ENCODE data around the gene KRT85.

Gene KRT85

DNA sequence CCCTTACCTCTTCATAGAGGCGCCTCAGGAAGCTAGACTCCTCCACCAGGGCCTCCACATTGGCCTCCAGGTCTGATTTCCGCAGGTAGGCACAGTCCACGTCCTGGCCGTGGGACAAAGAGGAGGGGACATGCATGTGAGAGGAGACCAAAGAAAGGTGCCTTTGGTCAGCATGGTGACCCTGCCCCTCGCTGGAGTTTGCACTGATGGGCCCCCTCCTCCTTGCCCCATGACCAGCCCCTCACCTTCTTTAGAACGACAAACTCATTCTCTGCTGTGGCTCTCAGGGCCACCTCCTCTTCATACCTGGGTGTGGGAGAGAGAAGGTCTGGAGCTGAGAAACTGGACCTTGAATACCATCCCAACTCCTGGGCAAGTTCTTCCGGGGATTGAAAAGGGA is 3.2 kb downstream of the KRT85 start:
- no peak for DNase-seq

DNA sequence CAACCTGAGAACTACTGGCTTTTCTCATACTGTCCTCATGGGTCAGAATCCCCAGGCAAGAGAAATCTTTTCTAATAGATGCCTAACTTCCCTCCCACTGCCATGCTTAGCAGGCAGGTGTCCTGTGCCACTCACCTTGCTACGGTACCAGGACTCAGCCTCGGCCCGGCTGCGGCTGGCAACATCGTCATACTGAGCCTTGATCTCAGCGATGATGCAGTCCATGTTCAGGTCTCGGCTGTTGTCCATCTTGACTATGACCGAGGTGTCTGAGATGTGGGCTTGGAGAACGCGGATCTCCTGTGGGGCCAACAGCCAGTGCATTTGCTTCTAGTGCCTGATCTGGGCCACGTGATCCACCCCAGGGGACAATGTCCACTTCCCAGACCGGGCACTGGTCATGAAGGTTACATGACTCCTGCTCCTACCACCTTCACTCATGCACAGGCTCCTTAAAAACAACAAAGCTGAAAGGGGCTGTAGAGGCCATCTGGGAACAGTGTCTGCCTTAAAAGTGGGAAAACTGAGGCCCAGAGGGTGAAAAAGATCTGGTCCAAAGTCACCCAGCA is 4.1 kb downstream of the KRT85 start:
- no peak for DNase-seq

DNA sequence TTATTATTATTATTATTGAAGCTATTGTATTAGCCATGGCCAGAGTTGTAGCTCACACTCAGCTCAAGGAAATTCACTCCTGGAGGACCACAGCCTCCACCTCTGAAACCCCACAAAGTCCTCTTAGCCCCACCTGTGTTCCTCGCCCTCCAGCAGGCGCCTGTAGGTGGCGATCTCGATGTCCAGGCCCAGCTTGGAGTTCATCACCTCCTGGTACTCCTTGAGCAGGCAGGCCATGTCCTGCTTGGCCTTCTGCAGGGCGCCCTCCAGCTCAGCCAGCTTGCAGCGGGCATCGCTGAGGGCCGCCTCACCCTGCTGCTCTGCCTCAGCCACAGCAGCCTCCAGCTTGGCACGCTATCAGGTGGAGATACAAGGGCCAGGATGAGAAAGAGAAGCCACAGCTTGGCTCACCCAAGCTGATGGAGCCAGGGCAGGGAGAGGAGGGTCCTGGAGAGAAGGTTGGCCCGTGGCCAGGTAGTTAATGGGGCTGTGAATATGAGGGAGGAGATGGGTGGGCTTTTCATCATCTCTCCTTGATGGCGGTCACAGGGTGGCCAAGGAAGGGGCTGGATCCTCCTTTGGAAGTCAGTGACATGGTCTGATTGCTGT is 5.1 kb downstream of the KRT85 start:
- no peak for DNase-seq

DNA sequence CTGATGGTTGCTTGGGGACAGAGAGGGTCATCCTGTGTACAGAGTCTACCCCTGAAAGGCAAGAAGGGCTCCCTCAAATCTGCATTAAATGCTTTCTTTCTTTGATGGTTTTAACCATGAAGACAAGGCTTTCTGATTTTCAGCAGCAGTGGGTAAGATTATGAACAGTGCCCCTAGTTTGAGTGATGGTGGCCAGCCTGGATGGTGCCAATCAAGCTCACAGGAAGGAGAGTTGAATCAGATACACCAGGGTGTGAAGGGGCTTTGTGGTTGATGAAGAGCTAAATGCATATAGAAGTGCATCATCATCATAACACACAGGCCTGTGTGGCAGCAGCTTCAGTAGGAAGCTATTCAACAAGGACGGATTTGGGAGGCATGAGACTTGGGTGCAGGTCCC is 5.7 kb downstream of the KRT85 start:
- DNase-seq: no peak

DNA sequence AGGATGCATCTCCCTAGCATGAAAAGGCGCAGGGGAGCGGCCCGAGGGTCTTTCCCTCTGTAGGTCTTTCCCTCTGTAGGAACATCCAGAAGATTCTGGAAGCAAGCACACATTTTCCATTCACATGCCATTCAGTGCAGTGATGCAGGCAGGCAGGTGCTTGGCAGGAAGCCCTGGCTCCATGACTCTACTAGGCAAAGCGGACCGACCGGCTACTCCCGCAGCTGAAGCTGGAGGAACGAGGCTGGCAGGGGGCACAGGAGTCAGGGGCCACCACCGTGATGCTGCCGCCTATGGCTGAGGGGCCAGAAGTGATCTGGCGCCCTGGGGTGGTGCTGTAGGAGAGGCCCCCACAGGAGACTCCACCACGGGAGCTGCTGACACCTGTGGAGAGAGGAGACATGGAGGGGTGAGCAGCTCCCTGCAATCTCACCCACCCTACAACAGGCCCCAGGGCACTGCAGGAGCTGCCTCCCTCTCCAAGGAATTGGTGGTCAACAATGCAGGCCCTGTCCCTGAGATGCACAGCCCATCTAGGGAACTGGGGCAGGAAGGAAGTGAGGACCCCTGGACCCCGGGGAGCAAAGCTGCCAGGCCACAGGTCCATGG is 6.5 kb downstream of the KRT85 start:
- no peak for DNase-seq

DNA sequence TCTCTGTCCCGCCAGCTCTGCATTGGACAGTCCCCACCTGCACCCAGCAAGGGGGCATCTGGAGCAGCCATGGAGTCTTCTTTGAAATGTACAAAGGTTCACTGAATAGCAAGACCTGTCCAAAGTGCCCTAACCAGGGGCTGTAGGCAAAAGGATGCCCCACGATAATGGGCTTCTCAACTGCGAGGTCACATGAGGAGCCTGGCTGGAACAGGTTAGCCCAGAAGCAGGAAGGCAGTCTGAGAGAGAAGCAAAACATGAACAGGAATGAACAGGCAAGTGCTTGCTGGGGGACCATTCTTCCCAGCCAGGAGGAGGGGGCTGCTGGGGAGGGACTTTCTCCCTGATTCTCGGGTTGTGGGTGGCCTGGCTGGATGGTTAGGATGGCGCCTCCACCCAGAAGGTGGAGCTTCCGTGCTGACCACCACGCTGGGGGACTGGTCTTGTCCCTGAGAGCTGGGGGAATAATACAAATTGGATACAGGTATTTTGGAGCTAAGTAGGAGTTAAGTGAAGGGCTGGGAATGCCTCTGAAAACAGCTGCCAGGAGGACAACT is 7.1 kb downstream of the KRT85 start:
- no peak for DNase-seq

DNA sequence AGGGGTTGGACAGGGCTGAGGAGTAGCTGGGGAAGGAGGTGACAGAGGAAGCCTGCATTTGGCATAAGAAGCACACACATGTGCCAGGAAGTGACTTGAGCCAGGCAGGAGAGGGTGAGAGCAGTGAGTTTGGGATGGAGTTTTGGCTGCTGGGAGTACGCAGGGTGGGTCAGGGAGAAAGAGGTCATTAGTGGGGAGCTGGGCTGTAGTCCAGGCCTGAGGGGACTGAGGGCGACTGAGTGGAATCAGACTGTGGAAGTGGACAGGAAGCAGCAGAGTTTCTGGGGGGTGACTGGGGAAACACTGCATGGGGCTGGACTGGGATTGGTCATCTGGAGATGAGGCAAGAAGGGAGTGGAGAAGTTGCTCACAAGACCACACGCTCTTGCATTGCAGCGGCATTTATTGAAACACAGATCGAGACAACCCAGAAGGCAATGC is 7.6 kb downstream of the KRT85 start:
- DNase-seq: no peak

DNA sequence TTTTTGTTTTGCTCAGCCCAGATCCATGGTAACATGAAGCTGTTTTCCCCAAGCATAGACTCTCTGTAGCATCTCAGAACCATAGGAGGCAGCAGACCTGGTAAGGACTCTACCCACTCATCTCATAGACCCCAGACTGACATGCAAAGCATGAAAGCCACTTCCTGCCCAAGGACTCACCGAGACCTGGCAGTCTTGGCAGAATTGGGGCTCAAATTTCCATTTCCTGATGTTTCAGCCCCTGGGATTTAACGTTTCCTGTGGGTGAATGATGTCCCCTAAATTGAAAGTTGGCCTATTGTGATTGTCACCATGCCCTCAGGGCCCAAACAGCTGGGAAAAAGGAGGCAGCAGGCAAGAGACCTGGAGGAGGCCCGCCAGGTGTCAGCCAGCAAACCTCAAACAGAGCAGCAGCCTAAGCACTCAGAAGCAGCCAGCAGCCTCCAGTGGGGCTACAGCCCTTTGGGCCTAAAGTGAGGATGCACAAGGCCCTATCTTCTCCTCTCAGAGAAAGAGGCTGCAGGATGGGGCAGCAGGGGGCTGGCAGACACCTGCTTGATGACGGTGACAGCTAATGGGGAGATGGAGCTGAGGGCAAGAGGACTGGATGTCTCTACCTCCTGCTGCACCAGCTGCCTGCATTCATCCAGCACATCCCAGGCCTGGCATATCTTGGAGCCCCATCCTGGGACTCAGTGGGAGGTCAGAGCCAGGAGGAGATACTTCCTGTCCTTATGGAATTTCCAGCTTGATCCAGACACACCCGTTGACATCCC is 8.5 kb downstream of the KRT85 start:
- DNase-seq: no peak

DNA sequence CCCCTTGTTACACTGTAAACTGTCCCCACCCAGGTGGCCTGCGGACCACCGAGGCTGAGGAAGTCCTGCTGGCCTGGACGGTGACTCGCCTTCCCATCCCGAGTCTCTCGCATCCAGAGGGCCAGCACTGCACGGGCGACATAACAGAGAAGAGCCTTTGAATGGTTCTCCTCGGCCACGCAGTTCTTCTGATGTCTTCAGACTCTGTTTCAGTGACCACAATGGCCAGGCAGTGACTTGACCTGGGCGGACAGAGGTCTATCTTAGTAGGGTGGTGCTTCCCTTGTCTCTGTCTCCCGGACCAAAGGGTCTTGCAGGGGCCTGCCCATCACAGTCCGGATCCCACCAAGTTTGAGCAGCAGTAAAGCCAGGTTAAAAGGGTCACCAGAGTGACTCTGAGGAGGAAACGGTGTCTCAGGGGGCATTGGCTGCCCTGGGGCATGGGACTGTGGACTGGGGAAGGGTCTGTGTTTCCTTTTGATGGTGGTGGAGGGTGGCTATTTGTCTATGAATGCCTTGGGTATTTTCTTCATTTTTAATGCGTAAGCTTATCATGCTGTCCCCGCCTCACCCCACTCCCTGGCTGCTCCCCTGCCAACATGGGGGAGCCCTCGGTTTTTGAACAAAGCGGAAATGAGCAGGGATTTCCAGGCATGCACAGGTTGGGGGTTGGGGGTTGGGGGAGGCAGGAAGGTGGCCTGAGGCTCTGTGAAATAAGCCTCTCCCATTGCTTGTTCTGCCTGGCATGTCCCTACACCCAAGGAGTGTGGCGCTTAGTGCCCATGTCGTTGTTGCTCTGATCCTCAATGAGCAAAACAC is 10.3 kb downstream of the KRT85 start:
- no peak for DNase-seq

DNA sequence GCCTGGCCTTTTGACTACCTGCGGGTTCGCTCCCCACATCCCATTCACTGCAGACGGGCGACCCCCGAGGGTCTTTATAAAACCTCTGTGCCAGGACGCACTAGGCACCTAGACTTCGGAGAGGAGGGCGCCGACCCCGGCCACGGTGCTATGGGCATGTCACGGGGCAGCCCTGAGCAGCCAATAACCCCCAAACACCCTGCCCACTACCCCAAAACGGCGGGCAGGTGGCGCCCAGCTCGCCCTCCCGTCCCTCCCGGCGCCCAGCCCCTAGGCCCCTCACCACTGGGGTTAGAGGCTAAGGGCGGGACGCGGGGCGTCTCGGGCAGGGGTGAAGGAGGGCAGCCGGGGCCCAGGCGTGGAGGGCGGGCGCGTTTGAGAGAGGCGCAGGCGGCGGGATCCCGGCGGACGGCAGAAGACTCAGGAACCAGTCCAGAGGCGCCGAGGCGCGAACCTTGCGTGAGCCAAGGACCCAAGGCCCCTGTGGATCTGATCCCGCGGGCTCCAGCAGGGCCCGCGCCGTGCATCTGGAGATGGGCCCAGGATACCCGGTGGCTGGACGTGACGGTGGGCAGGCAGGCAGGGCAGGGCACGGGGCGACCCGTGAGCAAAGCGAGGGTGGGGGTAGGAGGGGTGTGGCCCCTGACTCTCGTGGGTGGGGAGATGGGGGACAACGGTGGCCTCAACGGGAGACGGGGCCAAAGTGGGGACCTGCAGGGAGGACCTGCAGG is 11.1 kb downstream of the KRT85 start:
- no peak for DNase-seq

DNA sequence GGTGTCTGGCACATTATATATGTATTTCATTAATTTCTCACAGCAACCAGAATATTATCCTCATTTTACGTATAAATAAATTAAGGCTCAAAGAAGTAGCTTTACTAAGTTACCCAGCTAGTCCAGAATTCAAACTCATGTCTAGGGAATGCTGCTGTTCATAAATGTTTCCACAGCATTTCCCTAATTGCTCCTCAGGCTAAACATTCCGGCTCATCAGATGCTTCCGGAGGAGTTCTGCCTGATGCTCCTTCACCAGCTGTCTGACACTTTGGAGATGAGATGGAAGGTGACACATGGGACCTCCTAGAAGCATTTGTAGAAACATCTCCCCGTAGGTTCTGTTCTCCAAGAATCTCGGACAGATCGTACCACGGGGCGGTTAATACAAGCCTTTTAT is 12.1 kb downstream of the KRT85 start:
- DNase-seq: no peak

DNA sequence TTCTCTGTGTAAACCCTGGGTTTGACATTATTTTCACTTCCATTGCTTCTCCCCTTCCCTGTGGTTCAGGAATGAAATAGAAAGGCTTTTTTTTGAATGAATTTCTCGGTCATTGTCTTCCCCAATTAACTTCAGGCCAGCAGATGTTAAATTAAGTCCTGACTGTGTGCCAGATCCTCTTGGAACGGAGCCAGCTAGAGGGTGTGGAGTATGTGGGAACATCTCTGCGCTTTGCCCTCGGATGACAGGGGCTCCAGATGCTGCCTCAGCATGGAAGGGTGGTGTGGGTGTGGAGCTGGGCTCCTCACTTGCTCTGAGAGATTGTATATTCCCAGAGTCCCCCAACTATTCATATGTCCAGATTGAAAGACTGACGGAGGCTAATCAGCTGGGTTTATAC is 13.1 kb downstream of the KRT85 start:
- DNase-seq: no peak

DNA sequence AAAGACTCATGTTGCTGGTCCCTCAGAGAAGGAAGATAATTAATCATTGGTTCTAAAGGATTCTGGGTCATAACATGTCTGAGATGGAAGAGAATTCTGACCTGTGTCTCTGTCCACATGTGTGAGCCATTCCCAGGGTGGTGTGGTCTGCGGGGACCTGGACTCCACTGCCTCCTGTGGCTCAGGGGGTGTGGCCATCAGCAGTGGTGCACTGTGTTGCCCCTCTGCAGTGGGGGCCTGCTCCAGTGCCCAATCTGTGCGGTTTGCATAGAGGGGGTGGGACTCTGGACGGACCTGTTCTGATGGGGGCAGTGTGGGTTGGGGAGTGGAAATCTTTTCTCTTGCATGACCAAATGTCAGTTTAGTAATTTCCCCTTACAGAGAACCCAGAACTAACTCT is 13.5 kb downstream of the KRT85 start:
- no peak for DNase-seq

DNA sequence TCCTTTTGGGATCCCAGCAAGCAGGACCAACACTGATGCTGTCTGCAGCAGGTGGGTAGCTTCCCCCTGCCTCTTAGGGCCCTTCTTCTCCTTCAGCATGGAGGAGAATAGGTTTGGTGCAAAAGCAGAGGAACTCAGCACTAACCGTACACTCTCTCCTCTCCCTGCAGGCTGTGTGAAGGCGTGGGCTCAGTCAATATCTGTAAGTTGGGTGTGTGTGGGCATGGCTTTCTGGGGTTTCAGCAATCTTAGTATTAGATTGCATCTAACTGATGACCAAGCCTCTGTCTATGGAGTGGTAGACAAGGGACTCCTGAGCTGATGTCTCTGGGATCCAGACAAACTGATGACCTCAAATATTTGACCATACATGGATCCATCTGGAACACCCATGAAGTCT is 14.3 kb downstream of the KRT85 start:
- DNase-seq: no peak

DNA sequence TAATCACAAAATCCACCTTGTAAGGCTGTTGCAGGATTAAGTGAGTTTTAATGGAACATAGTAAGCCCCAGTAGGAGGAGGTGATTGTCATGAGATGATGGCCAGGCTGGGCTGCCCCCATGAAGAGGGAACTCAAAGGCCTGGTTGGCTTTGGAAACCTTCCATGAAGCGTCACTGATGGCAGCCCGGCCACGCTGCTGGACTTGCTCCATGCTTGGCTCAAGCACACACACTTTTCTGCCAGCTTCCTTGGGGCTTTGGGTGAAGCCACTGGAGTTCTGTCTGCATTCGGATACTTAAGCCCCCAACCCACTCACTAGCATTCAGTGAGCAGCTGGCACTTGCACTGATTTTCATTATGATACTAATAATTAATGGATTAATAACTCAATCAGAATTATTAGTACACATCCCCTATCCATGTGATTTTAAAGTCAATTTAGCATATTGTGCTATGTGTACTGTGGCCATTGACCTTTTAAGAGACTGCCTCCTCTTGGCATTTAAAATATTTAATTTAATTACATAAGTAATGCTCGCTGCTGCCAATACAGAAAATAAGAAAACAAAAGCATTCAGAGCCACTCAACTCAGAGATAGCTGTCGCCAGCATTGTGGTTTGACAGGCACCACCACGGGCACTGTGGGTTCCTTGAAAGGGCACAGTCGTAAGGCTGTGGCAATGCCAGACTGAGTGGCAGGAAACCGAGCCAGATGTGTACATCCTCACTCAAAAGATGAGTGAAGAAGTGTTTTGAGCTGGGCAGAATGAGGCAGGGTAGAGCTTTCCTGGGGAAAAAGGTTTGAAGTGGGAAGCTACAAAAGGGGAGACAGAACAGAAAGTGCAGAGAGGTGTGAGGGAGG is 15.9 kb downstream of the KRT85 start:
- DNase-seq: peak; percentile 27

DNA sequence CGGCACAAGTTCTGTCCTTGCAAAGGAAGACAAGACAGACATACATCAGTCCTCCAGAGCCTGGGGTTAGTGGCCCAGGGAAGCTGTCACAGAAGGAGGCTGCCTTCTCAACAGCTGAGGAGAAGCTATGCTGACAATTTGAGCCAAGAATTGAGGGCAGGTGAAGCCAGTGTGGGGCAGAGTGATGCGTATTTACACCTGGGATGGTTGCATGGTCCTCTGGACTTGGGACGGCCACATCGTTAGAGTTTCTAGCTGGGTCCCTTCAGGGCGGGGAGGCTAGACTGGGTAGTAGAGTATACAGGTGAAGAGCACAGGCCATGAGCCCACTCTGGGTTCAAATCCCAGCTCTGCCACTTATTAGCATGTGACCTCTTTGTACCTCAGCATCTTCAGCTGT is 16.5 kb downstream of the KRT85 start:
- DNase-seq: no peak

DNA sequence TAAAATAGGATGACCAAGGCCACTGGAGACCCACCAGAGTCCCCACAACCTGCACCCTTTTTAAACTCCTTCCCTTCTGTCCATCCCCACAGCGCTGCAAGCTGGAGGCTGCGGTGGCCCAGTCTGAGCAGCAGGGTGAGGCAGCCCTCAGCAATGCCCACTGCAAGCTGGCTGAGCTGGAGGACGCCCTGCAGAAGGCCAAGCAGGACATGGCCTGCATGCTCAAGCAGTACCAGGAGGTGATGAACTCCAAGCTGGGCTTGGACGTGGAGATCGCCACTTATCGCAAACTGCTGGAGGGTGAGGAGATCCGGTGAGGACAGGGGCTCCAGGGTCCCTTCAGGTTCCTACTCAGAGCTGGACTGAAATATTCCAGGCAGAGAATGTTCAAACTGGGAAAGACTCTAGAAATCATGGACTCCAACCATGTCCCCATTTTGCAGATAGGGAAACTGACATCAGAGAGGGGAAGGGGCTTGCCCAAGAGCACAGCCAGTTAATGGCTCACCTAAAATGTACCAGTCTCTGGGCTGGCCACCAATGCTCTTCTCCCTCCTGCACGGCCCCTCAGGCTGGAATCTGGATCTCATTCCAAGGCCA is 17.2 kb downstream of the KRT85 start:
- DNase-seq: no peak

DNA sequence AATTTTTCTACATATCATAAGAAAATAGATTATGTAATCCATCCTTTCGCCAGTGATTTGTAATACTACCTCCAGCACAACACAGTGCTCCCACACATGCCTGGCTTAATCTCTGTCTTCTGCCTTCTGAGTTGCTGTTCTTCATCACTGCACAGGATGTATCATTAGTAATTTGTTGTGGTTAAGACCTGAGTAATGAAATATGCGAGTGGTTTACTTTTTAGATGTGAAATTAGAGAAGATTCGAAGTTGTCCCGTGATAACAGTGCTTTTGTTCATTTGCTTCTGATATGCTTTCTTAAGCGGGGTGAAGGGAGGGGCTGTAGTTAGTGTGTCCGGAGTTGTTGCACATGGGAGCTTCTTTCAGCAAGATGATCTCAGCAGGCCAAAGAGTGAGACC is 18.1 kb downstream of the KRT85 start:
- no peak for DNase-seq

DNA sequence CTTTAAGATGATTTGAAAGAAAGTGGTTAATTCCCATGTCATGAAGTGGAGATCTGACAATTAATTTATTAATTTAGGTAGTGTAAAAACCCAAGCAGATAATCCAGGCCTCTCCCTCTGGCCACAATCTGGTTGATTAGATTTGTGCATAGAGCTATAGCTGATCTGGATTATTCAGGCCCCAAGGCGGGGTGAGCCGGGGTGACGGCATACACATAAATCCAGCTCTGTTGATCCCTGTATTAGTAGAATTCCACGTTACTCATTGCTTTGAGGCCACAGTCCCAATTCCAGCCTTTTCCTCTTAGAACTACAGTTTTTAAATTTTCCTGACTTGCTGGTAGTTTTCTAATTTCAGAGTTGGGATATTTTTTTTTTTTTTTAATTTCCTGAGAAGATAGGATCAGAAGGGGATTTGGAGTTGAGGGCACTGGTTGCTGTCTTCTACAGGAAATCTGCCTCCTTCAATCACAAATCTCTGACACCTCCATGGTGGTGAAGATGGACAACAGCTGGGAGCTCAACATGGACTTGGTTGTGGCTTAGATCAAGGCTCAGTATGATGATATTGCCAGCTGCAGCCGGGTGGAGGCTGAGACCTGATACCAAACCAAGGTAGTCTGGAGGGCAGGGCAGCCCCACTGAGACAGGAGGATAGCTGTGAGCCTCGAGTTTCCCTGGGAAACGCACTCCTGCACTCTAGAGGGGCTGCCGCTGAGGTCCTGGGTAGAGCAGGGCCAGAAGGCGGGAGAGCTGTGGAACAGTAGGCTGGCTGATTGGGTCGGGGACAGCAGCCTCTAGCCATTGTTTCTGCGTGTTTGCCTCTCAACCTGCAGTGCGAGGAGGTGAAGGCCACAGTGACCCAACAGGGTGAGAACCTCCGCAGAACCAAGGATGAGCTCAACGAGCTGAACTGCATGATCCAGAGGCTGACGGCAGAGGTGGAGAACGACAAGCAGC is 19.4 kb downstream of the KRT85 start:
- no peak for DNase-seq
